PC-9 (cell line): ENCODE data around the gene SMCHD1. TPM values are rescaled to one million over a fixed set of nuclear protein-coding genes. Genes with fewer than 3 reads are reported as not detected.
"Not testable (repeated sequence)": the region's sequence is repeated elsewhere in the genome, so short reads cannot be mapped to it uniquely, and the experiment has no call there.

Experiments used
- BruUV-seq: library from RNA; stranded (reverse); fragments of 400-500 nt; replicated peaks from 2 replicates; lab custom pipeline; 2021; lab: Mats Ljungman, UMichigan
- CTCF ChIA-PET: fragments of 300-600 bp; sonication (Branson Sonifier 250); formaldehyde crosslinking; loops from one replicate; lab custom pipeline; 2022; ENCODE audit warnings: antibody characterized with exemption; lab: Charles Lee
- POLR2A ChIA-PET: fragments of 300-600 bp; sonication (Branson Sonifier 250); formaldehyde crosslinking; loops from one replicate; lab custom pipeline; 2022; ENCODE audit warnings: antibody characterized with exemption; ENCODE audit not compliant: unreplicated experiment; lab: Charles Lee
- DNase-seq, 2 experiments: peaks; one replicate each; pipeline versions ENCODE4 v3.0.0 to v3.0.0-alpha.2; 2015 to 2022; ENCODE audit warnings: mixed read lengths in 1 of 2
- H2AFZ ChIP-seq: fragments of 200-600 bp; sonication (generic); 2 replicates; pipeline ENCODE4 v1.8.1; 2017; ENCODE audit warnings: antibody characterized with exemption
- H3F3A ChIP-seq: fragments of 200-600 bp; sonication (generic); 2 replicates; pipeline ENCODE4 v1.8.1; 2017; ENCODE audit warnings: antibody characterized with exemption, mild to moderate bottlenecking, low read depth; ENCODE audit not compliant: insufficient read depth
- H3K27ac ChIP-seq: fragments of 200-600 bp; sonication (generic); 2 replicates; pipeline ENCODE4 v1.6.1; 2016; ENCODE audit warnings: mixed run types
- H3K27me3 ChIP-seq: fragments of 200-600 bp; sonication (generic); 2 replicates; pipeline ENCODE4 v1.6.1; 2016; ENCODE audit warnings: low read depth, mixed run types; ENCODE audit not compliant: insufficient read depth
- H3K36me3 ChIP-seq: fragments of 200-600 bp; sonication (generic); 2 replicates; pipeline ENCODE4 v1.6.1; 2016; ENCODE audit warnings: low read depth, mixed run types
- H3K4me1 ChIP-seq: fragments of 200-600 bp; sonication (generic); replicated peaks from 2 replicates; pipeline ENCODE4 v1.6.1; 2016; ENCODE audit warnings: mixed run types; ENCODE audit not compliant: insufficient read depth
- H3K4me2 ChIP-seq: fragments of 200-600 bp; sonication (generic); 2 replicates; pipeline ENCODE4 v1.6.1; 2017; ENCODE audit warnings: mixed run types
- H3K4me3 ChIP-seq: fragments of 200-600 bp; sonication (generic); 2 replicates; pipeline ENCODE4 v1.6.1; 2016; ENCODE audit warnings: mixed run types
- H3K79me2 ChIP-seq: fragments of 200-600 bp; sonication (generic); 2 replicates; pipeline ENCODE4 v1.6.1; 2017; ENCODE audit warnings: low read depth, mixed run types
- H3K9me2 ChIP-seq: fragments of 200-600 bp; sonication (generic); 2 replicates; pipeline ENCODE4 v1.8.1; 2017; ENCODE audit warnings: mild to moderate bottlenecking; ENCODE audit not compliant: insufficient read depth
- H3K9me3 ChIP-seq: fragments of 200-600 bp; sonication (generic); 2 replicates; pipeline ENCODE4 v1.8.1; 2016; ENCODE audit warnings: low read depth; ENCODE audit not compliant: insufficient read depth
- H4K20me1 ChIP-seq: fragments of 200-600 bp; sonication (generic); 2 replicates; pipeline ENCODE4 v1.8.1; 2017; ENCODE audit not compliant: insufficient read depth
- CTCF ChIP-seq: fragments of 200-600 bp; sonication (generic); conservative IDR thresholded peaks from 2 replicates; pipeline ENCODE4 v1.6.1; 2017; ENCODE audit warnings: mixed run types, antibody characterized with exemption, mild to moderate bottlenecking, moderate library complexity
- EZH2 ChIP-seq: fragments of 200-600 bp; sonication (generic); IDR thresholded peaks from 2 replicates; pipeline ENCODE4 v1.8.0; 2017; ENCODE audit warnings: antibody characterized with exemption, low read depth
- intact Hi-C: fragments of 100-400 bp; cut with micrococcal nuclease; formaldehyde crosslinking; loops from one replicate; pipeline ENCODE4 v1.10.0; 2022; ENCODE audit not compliant: unreplicated experiment
- total RNA-seq: library from RNA; stranded (reverse); gene quantifications from 2 replicates; pipeline ENCODE4 v1.2.3, GENCODE V29; 2021

SMCHD1 gene
- total RNA-seq, 1 experiment from 2014 or later, result 73.7 TPM

DNA sequence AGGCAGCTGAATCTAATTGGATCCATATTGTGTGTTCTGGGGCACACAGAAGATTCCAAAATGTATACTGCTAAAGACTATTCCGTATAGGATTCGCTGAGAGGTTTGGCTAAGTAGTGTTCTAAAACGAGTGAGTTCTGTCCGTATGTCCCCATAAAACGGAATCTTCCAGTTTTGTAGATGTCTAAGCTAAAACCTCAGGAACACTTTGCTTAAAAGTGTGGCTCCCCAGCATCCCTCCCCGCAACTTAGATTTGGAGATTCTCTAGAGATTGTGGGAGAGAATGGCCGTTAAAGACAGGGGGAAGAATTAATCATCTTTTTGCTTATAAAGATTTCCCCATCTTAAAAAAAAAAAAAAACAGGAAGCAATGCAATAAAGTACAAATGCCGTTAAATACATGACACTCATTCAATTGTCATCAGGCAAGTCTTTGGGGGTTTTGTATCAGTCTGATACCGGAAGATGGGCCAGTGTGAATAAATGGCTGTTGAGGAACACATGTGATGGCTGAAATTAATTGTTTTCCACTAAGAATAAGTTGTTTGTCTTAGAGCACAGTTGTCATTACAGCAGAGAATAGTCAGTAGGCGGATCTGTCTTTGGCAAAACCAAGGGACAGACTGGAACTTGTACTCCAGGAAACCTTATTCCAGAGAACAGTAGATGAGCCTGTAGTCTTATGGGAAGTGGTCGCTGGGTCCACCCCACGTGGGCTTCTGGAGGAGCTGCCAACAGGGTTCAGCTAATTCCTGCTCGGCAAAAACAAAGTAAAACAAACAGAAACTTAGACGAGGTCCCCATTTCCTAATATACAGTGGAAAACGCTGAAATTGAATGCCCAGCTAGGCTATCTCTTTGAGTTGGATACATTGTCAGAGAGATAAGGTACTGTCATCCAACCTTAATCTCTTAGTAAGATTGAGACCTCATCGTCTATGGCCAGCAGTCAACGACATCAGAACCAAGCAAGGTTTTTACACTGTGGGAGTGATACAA lies 193.0 kb downstream of the SMCHD1 start:
- Histone ChIP-seq H3F3A (no peaks in the 10 kb centered on the region), H3K79me2 (no peaks in the 10 kb centered on the region), H3K9me3 (no peaks in the 10 kb centered on the region), H3K9me2 (no peaks in the 10 kb centered on the region), H3K4me3 (no peak overlapping the region), H3K4me1 (0 out of 2 replicates have a peak, but pooled peaks cover 8% of the 10 kb centered on the region), H3K27me3 (peaks cover 42% of the 10 kb centered on the region), H4K20me1 (no peaks in the 10 kb centered on the region), H3K27ac (no peak overlapping the region), H3K4me2 (no peak overlapping the region), H2AFZ (no peak overlapping the region), H3K36me3 (no peaks in the 10 kb centered on the region)
- no peak for TF ChIP-seq EZH2
- no peak for TF ChIP-seq CTCF
- DNase-seq, result no peak
- CTCF ChIA-PET, result no interaction called here
- intact Hi-C loops, result no loop called here
- POLR2A ChIA-PET, result interaction anchor here (0.6 to 0.8 kb wide), 2 partner anchors 32 to 190 kb away, joined by 7 to 11 read pairs; no protein-coding TSS in a partner anchor
- BruUV-seq, result no TSS peak

GRCh38 chr18:2850816-2851215 lies 195.3 kb downstream of the SMCHD1 start:
- Histone ChIP-seq H4K20me1 (no peaks in the 10 kb centered on the region), H3K4me1 (0 out of 2 replicates have a peak, but pooled peaks cover 8% of the 10 kb centered on the region), H3K36me3 (no peaks in the 10 kb centered on the region), H3K27ac (no peak overlapping the region), H3K9me3 (no peaks in the 10 kb centered on the region), H3K79me2 (no peaks in the 10 kb centered on the region), H3K4me3 (no peak overlapping the region), H3K27me3 (peaks cover 27% of the 10 kb centered on the region), H3F3A (no peaks in the 10 kb centered on the region), H3K4me2 (no peak overlapping the region), H3K9me2 (no peaks in the 10 kb centered on the region), H2AFZ (no peak overlapping the region)
- DNase-seq, result peak in 1 of 2 experiments; percentile 56
- ChIA-PET CTCF (interaction anchor here (0.6 kb wide), 1 partner anchor 319 kb away, joined by 6 read pairs; no protein-coding TSS in a partner anchor), POLR2A (no interaction called here)
- intact Hi-C loops, result no loop called here
- BruUV-seq, result no TSS peak
- TF ChIP-seq CTCF (no peak), EZH2 (no peak)

DNA sequence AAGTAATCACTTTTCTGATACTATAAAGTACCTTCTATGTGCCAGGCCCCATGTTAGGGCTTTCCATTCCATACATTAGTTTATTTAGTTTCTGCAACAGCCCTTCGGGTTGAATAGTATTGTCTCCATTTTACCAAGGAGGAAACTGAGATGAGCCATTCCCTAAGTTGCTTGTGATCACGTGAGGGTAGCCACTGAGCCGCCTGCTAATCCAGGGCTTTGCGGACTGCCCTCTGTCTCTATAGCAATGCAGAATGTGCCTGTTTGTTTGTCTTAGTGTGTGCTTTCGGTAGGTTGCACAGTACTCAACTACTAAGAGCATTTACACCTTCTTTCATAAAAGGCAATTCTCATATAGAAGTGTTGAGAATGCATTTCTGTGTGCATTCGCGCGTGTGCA lies 196.2 kb downstream of the SMCHD1 start:
- ChIA-PET POLR2A (no interaction called here), CTCF (no interaction called here)
- H3K36me3 ChIP-seq, result no peaks in the 10 kb centered on the region
- H3K4me2 ChIP-seq, result no peak overlapping the region
- H3K27ac ChIP-seq, result no peak overlapping the region
- no peaks in the 10 kb centered on the region for H3K9me3 ChIP-seq
- TF ChIP-seq EZH2, result no peak
- TF ChIP-seq CTCF, result no peak
- DNase-seq, result no peak
- H3F3A ChIP-seq, result no peaks in the 10 kb centered on the region
- no peaks in the 10 kb centered on the region for H3K9me2 ChIP-seq
- H3K79me2 ChIP-seq, result no peaks in the 10 kb centered on the region
- no peaks in the 10 kb centered on the region for H4K20me1 ChIP-seq
- 0 out of 2 replicates have a peak, but pooled peaks cover under 1% of the 10 kb centered on the region for H3K4me1 ChIP-seq
- H3K4me3 ChIP-seq, result no peak overlapping the region
- peaks cover 17% of the 10 kb centered on the region for H3K27me3 ChIP-seq
- no peak overlapping the region for H2AFZ ChIP-seq
- intact Hi-C loops, result no loop called here
- no TSS peak for BruUV-seq

- intact Hi-C loops, H3K27ac ChIP-seq, H3K4me1 ChIP-seq, POLR2A ChIA-PET, H3K4me3 ChIP-seq, H4K20me1 ChIP-seq, H2AFZ ChIP-seq, BruUV-seq, H3K9me2 ChIP-seq, H3K4me2 ChIP-seq, H3F3A ChIP-seq, CTCF ChIA-PET, H3K9me3 ChIP-seq, DNase-seq, H3K36me3 ChIP-seq, H3K79me2 ChIP-seq: not testable (repeated sequence)
- H3K27me3 ChIP-seq, result peaks cover 16% of the 10 kb centered on the region
These were observed 196.9 kb downstream of the SMCHD1 start for GRCh38 chr18:2852460-2852859.
